Endometrial microvascular endothelial cells (primary cell): Measurements from ENCODE around the gene OR56A3. TPM values are rescaled to one million over a fixed set of nuclear protein-coding genes. Genes with fewer than 3 reads are reported as not detected.

ENCODE experiments used
- in situ Hi-C: cut with HindIII; loops from 2 replicates; pipeline ENCODE4 v1.10.0; 2017; ENCODE audit warnings: low sequenced_read_pairs, low pct_unique_long_range_greater_than_20kb; ENCODE audit errors: inconsistent ontology term
- total RNA-seq: library from RNA; depleted of rRNA; stranded (reverse); fragments of >200 nt; gene quantifications from one replicate; pipeline ENCODE4 v1.2.3, GENCODE V29; 2015; ENCODE audit errors: inconsistent ontology term

The OR56A3 gene
- total RNA-seq, 1 donor from 2014 or later = not detected

DNA sequence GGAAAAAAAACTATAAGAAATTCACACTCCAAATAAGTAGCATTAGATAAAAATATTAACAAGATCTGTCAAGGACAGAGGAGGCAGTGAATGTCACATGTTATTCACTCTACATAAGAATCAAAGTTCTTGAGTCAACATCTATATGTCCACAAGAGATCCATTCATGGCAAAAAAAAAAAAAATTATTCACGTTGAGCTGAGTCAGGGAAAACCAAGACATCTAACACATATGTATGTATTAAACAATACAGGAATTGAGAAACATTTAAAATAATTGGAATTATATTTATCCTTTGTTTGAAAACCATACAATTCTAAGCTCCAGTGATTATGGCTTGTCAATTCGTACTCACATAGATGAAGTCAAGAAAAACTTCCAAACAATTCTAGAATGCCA, 24.9 kb downstream of the OR56A3 start:
- in situ Hi-C loops = no loop called here

GRCh38 chr11:5967708-5968107, 25.7 kb downstream of the OR56A3 start:
- in situ Hi-C loops = no loop called here

DNA sequence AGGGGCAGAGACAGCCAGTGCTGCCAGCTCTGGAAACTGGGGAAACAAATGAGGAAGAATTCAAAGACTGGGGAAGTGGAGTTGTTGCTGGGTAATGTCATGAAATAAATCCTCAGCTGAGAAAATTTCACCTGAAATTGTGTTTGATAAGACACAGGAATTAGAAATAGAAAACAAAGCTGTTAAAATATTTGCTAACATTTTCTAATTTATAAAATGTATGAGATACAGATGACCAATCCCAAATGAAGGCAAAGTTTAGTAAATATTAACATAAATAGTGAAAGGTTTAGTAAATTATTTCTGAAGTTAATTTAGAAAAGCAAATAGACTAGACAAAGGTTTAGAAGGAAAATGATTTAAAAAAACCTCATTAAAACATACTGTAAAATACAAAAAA, 26.3 kb downstream of the OR56A3 start, which contains the start of gene OR56A5:
Gene OR56A5, minus strand, starts transcription at position 101 of the 400 bp plus-strand sequence. Its CDS starts 0 bp downstream, at position 101.
- in situ Hi-C loops = no loop called here

- in situ Hi-C loops = no loop called here
Measured at GRCh38 chr11:5973530-5973929, 31.5 kb downstream of the OR56A3 start.

- in situ Hi-C loops = no loop called here
Measured at GRCh38 chr11:5983443-5983842, 41.4 kb downstream of the OR56A3 start.

DNA sequence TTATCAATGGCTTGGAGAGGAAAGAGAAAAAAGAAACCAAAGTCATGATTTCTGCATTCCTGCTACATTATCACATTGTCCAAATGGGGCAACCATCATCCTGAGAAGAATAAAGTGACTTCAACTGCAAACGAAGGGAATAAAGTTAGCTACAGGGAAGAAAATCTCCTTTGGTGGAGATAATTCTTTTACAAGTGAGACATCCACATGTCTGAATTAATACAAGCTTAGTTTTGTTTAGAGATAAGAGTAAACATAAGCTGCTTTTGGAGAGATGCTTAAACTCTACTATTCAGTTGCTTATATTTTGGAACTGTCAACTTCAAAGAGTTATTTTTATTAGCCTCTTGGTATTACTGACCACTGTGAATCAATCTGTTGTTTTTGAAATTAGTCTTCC, 44.8 kb downstream of the OR56A3 start, which contains the start of gene OR52L1:
Gene OR52L1, minus strand, starts transcription at position 101 of the 400 bp plus-strand sequence. Its CDS starts 55 bp downstream, at position 46.
- in situ Hi-C loops = no loop called here

DNA sequence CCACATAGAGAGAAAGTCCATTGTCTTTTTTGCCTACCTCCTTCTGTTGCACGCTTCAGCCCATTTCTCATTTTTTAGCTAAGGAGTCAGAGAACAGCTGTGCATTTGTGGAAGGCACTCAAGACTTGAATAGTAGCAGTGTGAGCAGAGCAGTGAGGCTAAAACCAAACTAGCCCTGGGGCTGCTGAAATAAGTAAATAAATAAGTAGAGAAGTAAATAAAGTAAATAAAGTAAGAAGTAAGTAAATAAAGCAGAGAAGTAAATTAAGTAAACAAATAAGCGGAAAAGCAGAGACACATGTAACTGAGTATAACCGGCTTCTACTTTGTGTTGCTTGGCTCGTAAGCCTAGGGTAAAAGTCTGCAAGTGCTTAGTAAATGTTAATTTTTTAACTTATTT, 47.2 kb downstream of the OR56A3 start:
- in situ Hi-C loops = no loop called here

- in situ Hi-C loops = no loop called here
Measured at GRCh38 chr11:5992150-5992549, 50.1 kb downstream of the OR56A3 start.

- in situ Hi-C loops = no loop called here
Measured at GRCh38 chr11:5992604-5993251, 50.7 kb downstream of the OR56A3 start.

- in situ Hi-C loops = no loop called here
Measured at GRCh38 chr11:5994791-5995190, 52.7 kb downstream of the OR56A3 start.

Other genes starting within 250 kb of the OR56A3 start
- gene OR56B1, start 205.8 kb upstream of the OR56A3 start, total RNA-seq = not detected
- gene OR52N4, start 188.0 kb upstream of the OR56A3 start, total RNA-seq = not detected
- not detected for gene OR52N5, start 158.9 kb upstream of the OR56A3 start, total RNA-seq
- not detected for gene OR52N1, start 151.0 kb upstream of the OR56A3 start, total RNA-seq
- gene OR52N2, start 133.3 kb upstream of the OR56A3 start, total RNA-seq = not detected
- not detected for gene OR52E6, start 100.4 kb upstream of the OR56A3 start, total RNA-seq
- not detected for gene OR52E8, start 84.6 kb upstream of the OR56A3 start, total RNA-seq
- not detected for gene OR52E4, start 61.6 kb upstream of the OR56A3 start, total RNA-seq
- not detected for gene OR52E5, start 49.0 kb upstream of the OR56A3 start, total RNA-seq
- gene OR56A5, start 26.2 kb downstream of the OR56A3 start, total RNA-seq = not detected
- gene OR52L1, start 44.7 kb downstream of the OR56A3 start, total RNA-seq = not detected
- not detected for gene OR56A4, start 64.7 kb downstream of the OR56A3 start, total RNA-seq
- not detected for gene OR56A1, start 88.5 kb downstream of the OR56A3 start, total RNA-seq
- not detected for gene OR56B4, start 165.4 kb downstream of the OR56A3 start, total RNA-seq
- not detected for gene OR52B2, start 228.1 kb downstream of the OR56A3 start, total RNA-seq